ENCODE data around the gene HOXB13. TPM values are rescaled to one million over a fixed set of nuclear protein-coding genes. Genes with fewer than 3 reads are reported as not detected.

HOXB13 gene
- total RNA-seq, 1 donor from 2014 or later, result not detected

DNA sequence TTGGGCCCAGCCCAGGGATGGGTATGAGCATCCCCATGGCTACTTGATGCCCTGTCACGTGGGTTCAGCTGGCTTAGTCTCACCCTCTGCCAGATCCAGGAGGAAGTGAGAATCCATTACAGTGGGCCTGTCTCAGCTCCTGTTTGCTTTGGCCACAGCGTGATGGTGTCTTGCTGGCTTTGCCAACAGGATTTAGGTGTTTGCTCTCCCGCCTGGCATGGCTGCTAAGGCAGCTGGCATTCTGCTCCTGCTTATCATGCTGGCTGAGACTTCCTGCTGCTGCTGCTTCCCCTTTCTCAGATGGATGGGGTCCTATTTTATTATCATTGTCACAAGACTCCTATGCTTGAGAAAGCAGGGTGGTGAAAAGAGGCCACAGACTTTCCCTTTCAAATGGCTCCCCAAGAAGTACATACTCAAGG is 28.3 kb upstream of the HOXB13 start:
- Histone ChIP-seq H3K36me3 (no peaks in the 10 kb centered on the region), H3K27ac (no peak overlapping the region), H3K27me3 (ENCODE audit: low read depth) (peaks cover 96% of the 10 kb centered on the region), H3K9me3 (no peaks in the 10 kb centered on the region), H3K4me3 (no peak overlapping the region), H3K4me1 (peaks cover 19% of the 10 kb centered on the region)
- intact Hi-C loops (cut with DNase I), result no loop called here
- TF ChIP-seq, protein P1, sequence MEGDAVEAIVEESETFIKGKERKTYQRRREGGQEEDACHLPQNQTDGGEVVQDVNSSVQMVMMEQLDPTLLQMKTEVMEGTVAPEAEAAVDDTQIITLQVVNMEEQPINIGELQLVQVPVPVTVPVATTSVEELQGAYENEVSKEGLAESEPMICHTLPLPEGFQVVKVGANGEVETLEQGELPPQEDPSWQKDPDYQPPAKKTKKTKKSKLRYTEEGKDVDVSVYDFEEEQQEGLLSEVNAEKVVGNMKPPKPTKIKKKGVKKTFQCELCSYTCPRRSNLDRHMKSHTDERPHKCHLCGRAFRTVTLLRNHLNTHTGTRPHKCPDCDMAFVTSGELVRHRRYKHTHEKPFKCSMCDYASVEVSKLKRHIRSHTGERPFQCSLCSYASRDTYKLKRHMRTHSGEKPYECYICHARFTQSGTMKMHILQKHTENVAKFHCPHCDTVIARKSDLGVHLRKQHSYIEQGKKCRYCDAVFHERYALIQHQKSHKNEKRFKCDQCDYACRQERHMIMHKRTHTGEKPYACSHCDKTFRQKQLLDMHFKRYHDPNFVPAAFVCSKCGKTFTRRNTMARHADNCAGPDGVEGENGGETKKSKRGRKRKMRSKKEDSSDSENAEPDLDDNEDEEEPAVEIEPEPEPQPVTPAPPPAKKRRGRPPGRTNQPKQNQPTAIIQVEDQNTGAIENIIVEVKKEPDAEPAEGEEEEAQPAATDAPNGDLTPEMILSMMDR (IDR thresholded peaks at IDR 0.05), result no peak
- no peak for ATAC-seq
- no peak for DNase-seq

DNA sequence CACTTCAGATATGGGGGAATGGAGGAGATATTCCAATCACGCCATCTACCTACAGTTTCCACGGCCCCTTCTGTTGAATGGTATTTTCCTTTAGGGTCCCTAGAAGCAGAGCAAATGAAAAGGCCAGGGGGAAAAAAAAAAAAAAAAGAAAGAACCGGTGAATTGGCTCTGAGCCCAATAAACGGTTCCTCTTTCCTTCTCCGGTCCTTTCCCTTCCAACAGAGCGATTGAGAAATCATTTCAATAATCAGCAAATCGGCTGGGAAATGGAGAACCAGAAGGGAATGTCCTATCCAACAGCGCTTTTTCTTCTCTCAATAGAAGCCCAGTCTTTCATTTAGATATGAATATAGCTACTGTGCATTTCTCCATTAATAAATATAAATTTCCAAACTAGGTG is 26.8 kb upstream of the HOXB13 start:
- H3K4me3 ChIP-seq, result no peak overlapping the region
- TF ChIP-seq, protein P1 (IDR thresholded peaks at IDR 0.05), result no peak
- peaks cover 97% of the 10 kb centered on the region for H3K27me3 ChIP-seq (ENCODE audit: low read depth)
- no peaks in the 10 kb centered on the region for H3K9me3 ChIP-seq
- H3K27ac ChIP-seq, result no peak overlapping the region
- peaks cover 19% of the 10 kb centered on the region for H3K4me1 ChIP-seq
- no peaks in the 10 kb centered on the region for H3K36me3 ChIP-seq
- no peak for DNase-seq
- no peak for ATAC-seq
- intact Hi-C loops (cut with DNase I), result no loop called here

DNA sequence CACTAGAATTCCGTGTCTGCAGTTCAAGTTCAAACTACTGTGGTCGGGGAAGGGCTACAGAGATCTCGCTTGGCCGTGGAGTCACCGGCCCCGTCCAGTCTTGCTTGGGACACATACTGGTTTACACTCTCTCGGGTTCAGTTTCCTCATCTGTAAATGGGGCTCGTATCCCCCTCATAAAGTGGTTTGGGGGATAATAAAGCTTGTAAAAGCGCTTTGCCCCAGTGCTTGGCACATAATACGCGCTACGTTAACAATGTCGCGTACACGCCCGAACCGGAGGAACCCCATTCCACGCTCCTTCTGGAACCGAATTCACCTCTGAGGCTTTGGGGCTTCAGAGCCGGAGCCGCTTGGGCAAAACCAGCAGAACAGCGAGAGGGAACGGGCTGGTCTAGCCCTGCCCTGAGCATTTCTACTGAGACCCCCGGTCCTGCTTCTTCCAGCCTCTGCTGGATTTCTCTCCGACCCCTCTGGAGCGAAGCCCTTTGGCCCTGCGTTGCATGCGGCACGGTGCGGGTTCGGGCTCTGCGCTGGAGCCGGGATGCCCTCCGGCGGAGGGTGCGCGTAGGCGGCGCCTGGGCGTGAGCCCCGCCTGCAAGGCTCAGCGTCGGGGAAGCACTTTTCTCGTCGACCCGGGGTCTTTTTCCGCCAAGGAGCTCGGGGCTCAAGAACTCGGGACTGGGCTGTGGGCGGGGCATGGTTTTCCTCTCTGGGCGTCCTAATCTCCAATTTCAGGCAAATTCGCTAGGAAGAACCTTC is 26.1 kb upstream of the HOXB13 start:
- H3K27me3 ChIP-seq (ENCODE audit: low read depth), result peaks cover 99% of the 10 kb centered on the region
- DNase-seq, result no peak
- ATAC-seq, result no peak
- TF ChIP-seq, protein P1 (IDR thresholded peaks at IDR 0.05), result no peak
- peaks cover 19% of the 10 kb centered on the region for H3K4me1 ChIP-seq
- H3K36me3 ChIP-seq, result no peaks in the 10 kb centered on the region
- no peak overlapping the region for H3K27ac ChIP-seq
- intact Hi-C loops (cut with DNase I), result no loop called here
- no peak overlapping the region for H3K4me3 ChIP-seq
- H3K9me3 ChIP-seq, result no peaks in the 10 kb centered on the region

DNA sequence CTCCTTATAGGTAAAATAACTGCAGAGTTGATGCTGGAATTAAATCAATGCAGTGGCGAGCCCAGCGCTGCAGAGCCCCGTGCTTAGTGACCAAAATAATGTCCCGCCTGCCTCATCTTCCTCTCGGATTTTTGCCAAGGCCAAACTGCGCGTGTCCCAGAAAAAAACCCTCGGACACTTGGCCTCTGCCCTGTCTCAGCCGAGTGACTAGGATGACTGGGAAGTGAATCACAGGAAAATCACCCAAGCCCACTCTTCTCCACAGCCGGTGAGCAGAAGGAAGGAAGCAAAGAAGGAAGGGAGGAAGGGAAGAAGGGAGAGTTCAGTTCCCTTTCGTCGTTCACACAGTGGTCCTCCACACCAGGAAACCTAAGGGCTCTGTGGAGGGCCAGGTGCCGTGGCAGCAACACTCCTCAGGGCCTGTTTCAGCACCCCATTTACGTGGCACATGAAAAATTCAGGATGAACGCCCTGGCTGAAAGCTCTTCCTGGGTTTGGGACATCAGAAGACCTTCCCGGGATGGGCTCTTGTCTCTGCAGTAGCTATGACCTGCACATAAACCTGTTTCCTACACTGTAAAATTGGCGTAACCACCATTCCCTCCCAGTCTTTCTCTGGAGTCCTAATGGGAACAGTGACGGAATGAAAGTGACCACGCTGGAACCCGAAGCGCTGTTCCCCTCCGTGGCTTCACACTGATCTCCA is 25.4 kb upstream of the HOXB13 start:
- TF ChIP-seq, protein P1 (IDR thresholded peaks at IDR 0.05), result no peak
- ATAC-seq, result no peak
- no peaks in the 10 kb centered on the region for H3K36me3 ChIP-seq
- no peak overlapping the region for H3K4me3 ChIP-seq
- peaks cover 19% of the 10 kb centered on the region for H3K4me1 ChIP-seq
- no peaks in the 10 kb centered on the region for H3K9me3 ChIP-seq
- H3K27me3 ChIP-seq (ENCODE audit: low read depth), result peaks cover 99% of the 10 kb centered on the region
- intact Hi-C loops (cut with DNase I), result no loop called here
- no peak overlapping the region for H3K27ac ChIP-seq
- no peak for DNase-seq

DNA sequence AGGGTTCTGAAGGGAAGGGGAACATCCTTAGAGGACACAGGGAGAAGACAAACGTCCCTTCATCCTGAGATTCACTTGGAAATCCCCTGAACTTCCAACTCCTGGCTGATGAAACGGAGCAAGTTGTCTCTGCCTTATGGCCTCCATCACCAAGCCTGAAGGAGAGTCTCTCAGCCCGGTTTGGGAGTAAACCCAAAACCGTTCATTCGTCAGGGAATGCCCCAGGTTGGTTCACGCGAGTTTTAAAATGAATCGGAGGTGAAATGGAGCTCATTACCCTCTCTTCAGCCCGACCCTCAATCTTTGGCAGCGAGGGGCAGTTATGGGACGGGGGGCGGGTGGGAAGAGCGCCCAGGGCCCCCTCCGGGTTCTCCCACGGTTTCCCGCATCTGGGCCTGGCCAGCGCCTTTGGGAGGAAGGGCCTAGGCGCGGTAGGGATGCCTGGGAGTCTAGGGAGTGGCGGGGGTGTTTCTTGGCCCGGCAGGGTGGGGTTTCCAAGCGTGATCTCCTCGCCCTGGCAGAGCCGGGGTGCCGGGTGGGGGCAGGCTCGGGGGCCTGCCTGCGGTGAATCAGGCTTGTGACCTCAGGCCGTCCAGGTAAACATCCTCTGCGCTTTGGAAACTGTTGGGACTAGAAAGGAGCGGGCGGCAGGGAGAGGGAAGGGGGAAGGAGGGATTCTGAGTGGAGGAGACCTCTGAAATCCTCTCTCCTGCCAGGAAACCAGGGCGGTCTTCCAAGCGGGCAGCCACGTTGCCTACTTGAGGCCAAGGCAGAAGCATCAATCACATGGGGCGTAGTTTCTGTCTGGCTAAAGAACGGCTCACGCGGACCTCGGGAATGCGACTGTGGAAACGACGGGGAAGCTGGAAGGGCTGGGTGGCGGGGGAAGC is 24.1 kb upstream of the HOXB13 start:
- ATAC-seq, result no peak
- DNase-seq, result no peak
- no peak overlapping the region for H3K27ac ChIP-seq

More for the DNA sequence above, 24.1 kb upstream of the HOXB13 start:
- Histone ChIP-seq H3K9me3 (no peaks in the 10 kb centered on the region), H3K36me3 (no peaks in the 10 kb centered on the region), H3K4me1 (peaks cover 20% of the 10 kb centered on the region), H3K4me3 (no peak overlapping the region), H3K27me3 (ENCODE audit: low read depth) (peaks cover 99% of the 10 kb centered on the region)
- TF ChIP-seq, protein P1 (IDR thresholded peaks at IDR 0.05), result no peak
- intact Hi-C loops (cut with DNase I), result no loop called here
